ENCODE measurements around the gene IKBKG.
"Not testable (repeated sequence)": the region's sequence is repeated elsewhere in the genome, so short reads cannot be mapped to it uniquely, and the experiment has no call there.

The IKBKG gene

GRCh38 chrX:154526901-154527675 is 20.3 kb upstream of the IKBKG start:
- peak; percentile 53 to 59 for DNase-seq

DNA sequence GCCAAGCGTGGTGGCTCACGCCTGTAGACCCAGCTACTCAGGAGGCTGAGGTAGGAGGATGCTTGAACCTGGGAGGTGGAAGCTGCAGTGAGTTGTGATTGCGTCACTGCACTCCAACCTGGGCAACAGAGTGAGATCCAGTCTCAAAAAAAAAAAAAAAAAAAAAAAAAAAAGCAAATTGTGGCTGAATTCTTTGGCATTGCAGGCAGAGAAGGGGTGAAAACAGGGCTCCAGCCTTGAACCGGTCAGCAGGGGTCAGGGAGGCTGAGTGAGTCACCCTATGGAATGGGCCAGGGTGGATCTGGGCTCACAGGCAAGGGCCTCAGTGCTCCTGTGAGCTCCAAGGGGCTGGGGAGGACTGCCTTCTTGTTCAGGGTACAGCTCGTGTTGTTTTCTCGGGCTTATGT is 18.2 kb upstream of the IKBKG start:
- no peak for DNase-seq

DNA sequence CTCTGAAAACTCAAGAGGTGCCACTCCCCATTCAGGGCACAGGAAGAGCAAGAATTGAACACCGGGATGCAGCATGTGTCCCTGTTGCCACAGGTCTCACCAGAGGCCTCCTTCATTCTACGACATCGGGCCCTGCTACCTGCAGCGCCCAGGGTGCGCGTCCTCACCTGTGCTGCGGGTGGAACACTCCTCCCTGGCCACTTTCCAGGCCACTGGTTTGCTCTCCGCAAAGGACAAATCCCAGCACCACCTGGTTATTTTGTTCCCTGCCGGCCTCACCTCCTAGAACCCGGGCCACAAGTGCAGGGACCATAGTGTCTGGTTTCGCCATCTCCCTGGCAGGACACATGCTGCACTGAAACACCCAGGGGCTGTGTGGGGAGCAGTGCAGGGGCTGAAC is 17.1 kb upstream of the IKBKG start:
- DNase-seq, result no peak

DNA sequence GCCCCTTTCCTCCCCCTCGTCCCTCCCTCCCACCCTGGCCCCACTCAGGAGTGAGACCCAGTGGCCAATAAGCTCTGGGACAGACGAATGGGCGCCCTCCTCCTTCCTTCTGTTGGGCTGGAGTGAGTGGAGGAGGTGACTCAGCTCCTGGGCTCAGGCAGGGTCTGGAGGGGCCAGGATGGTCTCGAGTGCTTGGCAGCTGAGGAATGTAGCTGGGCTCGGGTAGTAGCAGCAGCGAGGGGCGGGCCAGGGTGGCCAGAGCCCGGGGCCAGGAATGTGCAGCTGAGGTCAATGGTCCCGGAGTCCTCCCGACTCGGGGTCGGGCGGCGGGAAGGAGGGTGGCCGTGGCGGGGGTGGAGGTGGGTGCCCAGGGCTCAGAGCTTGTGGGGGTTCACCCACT is 15.8 kb upstream of the IKBKG start:
- no peak for DNase-seq

DNA sequence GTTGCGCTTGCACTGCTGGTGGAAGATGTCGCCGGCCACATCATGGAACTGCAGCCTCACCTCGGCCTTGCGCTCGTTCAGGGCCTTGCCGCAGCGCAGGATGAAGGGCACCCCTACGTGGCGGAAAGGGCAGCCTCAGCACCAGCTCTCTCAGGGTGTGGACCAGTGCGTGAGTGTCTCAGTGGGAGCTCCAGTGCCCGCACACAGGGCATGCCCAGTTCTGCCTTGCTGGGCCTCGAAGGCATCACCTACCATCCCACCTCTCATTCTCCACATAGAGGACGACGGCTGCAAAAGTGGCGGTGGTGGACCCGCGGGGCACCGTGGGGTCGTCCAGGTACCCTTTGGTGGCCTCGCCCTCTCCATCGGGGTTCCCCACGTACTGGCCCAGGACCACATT is 14.7 kb upstream of the IKBKG start:
- DNase-seq, result no peak

DNA sequence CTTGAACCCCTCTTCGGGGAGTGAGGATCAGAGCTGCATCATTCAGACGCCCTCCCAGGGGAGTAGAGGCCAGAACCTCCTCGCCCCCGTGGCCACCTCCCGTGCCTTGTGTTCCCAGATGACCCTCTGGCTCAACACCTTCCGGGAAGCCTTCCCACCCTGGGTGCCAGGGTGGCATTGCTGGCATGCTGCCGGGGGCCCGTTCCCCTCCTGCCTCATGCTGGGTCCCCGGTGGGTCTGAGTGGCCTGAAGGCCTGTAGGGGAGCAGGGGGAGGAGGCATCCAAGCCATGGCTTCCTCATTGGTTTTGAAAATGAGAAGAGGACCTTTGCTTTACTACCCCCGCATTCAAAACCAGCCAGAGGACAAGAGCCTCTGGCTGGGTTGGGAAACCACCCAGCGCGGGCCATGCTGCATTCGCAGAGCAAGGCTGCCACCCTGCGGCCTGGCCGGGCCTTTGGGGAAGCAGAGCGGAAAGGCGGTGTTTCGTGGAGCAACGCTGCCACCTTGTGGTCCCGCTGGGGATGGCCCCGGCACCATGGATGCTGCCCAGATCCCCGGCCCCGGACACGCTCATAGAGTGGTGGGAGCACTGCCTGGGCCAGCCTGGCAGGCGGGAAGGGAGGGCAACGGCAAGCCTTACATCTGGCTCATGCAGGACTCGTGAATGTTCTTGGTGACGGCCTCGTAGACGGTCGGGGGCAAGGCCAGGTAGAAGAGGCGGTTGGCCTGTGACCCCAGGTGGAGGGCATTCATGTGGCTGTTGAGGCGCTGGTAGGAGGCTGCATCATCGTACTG is 12.7 kb upstream of the IKBKG start:
- DNase-seq, result peak; percentile 37 to 50

DNA sequence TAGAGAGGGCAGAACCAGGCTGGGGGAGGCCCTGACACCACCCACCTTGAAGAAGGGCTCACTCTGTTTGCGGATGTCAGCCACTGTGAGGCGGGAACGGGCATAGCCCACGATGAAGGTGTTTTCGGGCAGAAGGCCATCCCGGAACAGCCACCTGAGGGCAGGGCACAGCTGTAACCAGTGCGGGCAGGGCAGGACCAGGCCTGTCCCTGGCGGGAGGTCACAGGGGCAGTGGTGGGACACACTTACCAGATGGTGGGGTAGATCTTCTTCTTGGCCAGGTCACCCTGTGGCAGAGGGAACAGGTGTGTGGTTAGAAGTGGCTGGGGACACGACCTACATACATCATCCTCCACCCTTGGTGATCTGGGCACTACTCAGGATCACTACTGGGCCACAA is 11.5 kb upstream of the IKBKG start:
- DNase-seq, result no peak

- DNase-seq, result no peak
Observed at GRCh38 chrX:154539077-154539476, 8.3 kb upstream of the IKBKG start.

DNA sequence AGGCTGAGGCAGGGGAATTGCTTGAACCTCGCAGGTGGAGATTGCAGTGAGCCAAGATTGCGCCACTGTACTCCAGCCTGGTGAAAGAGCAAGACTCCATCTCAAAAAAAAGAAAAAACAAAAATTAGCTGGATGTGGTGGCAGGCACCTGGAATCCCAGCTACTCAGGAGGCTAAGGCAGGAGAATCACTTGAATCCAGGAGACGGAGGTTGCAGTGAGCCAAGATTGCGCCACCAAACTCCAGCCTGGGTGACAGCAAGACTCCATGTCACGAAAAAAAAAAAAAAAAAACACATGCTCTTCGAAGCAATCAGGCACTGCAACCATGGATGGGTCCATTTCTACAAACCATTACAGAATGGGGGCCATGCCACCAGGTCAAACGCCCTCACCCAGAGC is 7.1 kb upstream of the IKBKG start:
- not testable (repeated sequence) for DNase-seq

- no peak for DNase-seq
Observed at GRCh38 chrX:154540897-154541535, 6.4 kb upstream of the IKBKG start.

GRCh38 chrX:154541589-154541895 is 5.9 kb upstream of the IKBKG start:
- DNase-seq, result no peak

DNA sequence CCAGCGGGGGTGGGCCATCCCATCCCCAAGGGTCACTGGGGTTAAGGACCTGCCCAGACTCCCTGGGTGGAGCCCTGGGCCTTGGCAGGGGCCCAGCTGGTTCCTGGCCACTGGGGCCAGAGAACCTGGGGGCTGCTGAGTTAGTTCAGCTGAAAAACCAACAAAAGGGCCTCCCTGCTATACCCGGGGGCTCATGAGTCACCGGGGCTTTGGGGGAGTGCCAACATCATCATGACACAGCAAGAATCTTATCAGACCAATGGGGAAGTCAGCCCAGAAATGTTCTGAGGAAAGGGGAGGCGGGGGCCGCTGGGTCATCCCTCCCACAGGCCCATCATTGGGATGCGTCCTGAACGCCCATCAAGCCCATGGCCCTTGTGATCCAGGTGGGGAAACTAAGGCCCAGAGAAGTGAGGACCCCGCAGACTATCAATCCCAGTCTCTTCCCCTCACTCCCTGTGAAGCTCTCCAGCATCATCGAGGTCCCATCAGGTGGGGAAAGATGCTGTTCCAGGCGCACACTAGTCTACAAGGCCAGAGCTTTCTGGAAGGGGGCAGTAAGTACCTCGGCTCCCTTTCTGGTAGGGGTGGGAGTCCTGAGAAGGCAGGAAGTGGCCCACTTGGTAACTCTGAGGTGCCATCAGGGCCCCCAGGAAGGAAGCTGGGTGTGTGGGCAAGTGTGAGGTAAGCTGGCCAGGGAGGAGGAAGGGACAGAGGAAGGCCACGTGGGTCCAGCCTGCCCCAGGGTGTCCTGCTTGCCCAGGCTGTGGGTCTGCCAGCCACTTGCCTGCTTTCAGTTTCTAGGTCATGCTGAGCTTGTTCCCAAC is 5.3 kb upstream of the IKBKG start:
- peak; percentile 65 to 67 for DNase-seq

GRCh38 chrX:154542723-154543424 is 4.5 kb upstream of the IKBKG start:
- DNase-seq, result peak; percentile 73 to 75

GRCh38 chrX:154545673-154546274 is 1.6 kb upstream of the IKBKG start:
- DNase-seq, result no peak

DNA sequence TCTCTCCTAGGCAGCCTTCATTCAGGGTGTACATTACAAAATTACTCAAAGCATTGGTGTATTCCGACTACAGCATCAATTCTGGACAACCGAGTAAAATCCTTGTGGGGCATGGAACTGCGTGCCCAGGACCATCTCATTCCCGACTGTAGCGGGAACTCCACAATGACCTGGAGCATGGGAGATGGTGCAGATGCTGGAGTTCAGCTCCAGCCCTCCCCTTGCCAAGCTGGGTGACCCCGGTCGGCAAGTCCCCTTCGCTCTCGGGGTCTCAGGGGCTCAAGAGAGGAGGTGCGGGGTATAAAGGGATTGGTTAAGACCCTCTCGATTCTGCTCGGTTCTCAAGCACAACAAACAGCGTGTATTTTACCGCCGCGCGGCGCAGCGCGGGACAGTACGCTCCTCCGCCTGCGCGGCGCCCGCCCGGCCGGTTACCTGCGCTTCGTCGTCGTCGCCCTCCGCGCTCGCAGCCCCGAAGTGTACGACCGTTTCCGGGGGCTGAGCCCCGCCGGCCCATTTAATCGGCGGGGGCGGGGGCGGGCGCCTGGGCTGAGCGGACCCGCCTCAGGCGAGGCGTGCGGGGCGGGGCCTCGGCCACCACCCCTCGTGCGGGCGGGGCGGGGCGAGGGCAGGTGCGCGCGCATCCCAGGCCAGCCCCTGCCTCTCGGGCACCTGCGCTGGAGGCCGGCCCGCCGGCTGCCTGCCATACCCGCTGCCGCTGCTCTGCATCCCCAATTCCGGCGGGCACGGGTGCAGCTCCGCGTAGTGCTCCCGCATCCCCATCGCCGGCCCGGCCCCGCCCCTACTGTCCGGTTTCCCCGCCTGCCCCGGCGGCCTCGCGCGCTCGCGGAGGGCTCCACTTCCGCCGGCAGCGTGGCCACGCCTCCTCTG is 821 bp upstream of the IKBKG start, which contains the start of gene G6PD:
TSS of gene G6PD (minus strand) at position 493 of the 891 bp plus-strand sequence. CDS start 691 bp downstream, outside the sequence.
- DNase-seq, result peak; percentile 41 to 64

DNA sequence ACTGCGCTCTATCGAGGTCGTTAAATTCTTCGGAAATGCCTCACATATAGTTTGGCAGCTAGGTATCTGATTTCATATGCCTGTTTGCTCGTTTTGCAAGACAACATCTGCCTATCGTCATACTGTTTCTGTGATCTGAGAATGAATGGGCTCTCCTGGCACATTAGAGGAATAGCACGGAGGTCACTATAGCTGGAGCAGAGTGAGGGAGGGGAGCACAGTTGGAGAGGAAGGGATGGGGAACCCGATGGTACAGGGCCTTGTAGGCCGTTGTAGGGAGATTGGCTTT is 552 bp downstream of the IKBKG start:
- DNase-seq, result no peak

DNA sequence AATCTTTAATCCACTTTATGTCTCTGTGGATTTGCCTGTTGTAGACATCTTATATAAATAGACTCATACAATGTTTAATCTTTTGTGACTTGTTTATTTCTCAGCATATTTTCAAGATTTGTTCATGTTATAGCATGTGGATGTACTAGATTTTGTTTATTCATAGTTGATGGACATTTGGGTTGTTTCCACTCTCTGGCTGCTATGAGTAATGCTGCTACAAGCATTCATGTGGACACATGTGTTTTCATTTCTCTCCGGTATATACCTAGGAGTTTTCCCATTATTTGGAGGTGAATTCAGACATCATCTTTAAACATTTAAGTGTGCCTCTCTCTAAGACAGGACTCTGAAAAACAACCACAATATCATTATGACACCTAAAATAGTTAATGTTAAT is 2.3 kb downstream of the IKBKG start:
- no peak for DNase-seq

DNA sequence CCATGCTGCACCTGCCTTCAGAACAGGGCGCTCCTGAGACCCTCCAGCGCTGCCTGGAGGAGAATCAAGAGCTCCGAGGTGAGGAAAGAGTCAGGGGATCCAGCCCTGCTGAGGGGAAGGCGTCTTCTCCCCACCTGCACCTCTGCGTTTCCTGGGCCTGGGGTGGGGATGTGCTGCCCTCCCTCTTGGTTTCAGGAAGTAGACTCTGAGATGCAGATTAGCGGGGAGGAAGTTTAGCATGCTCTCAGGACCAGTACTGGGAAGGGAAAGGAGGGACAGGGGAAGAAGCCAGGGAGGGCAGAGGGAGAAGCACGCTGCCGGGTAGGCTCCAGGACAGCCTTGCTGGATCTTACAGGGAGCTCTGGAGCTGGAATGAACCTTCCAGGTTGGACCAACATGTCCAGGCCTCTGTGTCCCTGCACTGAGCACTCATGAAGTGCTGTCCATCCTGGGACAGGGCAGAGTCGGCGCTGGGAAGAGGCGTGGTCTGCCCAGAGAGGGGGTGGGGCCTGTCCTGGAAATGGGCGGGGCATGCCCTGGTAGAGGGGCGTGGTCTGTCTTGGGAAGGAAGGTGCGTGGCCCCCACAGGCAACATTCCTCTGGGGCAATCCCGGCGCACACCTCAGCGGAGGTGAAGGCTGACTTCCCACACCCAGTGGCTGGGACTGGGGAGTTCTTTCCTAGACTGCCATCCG is 4.8 kb downstream of the IKBKG start:
- not testable (repeated sequence) for DNase-seq

DNA sequence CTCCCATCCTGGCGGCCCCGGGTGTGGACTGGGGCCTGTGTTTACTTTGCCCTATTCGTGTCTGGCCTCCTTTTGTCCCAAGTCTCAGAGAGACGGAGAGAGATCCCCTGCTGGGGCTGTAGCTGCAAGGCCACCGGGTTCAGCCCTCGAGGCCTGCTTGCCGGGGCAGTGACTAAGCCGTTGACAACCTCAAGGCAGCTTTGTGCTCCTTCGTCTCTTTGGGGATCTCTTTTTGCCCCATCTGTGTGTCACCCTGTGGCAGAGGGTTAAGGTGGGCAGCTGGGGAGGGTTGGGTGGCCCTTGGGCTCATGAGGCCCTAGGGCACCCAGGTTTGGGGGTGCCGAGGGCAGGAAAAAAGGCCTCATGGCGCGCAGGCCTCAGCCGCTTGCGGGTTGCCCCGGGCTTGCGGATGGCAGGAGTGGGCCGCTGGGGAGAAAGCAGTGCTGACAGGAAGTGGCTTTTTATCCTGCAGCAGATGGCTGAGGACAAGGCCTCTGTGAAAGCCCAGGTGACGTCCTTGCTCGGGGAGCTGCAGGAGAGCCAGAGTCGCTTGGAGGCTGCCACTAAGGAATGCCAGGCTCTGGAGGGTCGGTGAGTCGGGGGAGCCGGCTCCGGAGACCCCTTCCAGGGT is 10.8 kb downstream of the IKBKG start:
- not testable (repeated sequence) for DNase-seq

DNA sequence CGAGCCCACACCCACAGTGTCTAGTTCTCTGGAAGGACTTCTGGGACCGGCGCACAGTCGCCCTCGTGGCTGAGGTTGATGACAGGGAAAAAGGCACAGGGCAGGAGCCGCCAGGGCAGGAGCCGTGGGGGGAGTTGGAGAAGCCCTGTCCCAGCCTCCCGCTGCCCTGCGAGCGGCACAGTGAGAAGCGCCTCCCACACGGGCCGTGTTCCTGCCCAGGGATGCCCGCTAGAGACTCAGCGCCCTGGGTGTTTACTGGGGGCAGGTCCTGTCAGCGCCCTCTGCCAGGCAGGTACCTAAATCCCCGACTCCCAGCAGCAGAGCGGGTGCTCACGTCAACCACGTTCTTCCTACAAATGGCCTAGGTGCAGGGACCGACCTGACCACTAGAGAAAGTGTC is 11.5 kb downstream of the IKBKG start:
- not testable (repeated sequence) for DNase-seq
